ENCODE measurements around the gene THADA.

THADA gene

GRCh38 chr2:43276266-43276941 is 319.4 kb downstream of the THADA start:
- TF ChIP-seq, protein P1, sequence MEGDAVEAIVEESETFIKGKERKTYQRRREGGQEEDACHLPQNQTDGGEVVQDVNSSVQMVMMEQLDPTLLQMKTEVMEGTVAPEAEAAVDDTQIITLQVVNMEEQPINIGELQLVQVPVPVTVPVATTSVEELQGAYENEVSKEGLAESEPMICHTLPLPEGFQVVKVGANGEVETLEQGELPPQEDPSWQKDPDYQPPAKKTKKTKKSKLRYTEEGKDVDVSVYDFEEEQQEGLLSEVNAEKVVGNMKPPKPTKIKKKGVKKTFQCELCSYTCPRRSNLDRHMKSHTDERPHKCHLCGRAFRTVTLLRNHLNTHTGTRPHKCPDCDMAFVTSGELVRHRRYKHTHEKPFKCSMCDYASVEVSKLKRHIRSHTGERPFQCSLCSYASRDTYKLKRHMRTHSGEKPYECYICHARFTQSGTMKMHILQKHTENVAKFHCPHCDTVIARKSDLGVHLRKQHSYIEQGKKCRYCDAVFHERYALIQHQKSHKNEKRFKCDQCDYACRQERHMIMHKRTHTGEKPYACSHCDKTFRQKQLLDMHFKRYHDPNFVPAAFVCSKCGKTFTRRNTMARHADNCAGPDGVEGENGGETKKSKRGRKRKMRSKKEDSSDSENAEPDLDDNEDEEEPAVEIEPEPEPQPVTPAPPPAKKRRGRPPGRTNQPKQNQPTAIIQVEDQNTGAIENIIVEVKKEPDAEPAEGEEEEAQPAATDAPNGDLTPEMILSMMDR (IDR thresholded peaks at IDR 0.05; ENCODE audit: control insufficient read depth, extremely low read depth, insufficient read depth): no peak
- H3K4me3 ChIP-seq (ENCODE audit: low read depth, low read length): no peak overlapping the region
- no peak for DNase-seq (ENCODE audit: low read depth)

DNA sequence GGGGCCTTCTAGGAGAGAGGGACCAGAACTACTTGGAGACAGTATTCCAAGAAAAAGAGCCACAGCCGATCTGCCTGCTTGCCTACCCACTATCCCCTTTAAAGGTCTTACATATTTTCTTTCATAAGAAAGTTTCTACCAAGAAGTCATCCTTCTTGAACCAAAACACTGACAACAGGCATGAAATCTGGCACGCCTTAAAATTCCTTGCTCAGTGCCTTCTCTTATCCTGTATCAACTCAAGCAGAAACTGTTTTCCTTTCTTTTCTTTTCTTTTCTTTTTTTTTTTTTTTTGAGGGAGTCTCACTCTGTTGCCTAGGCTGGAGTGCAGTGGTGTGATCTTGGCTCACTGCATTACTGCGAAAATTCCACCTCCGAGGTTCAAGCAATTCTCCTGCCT is 321.1 kb downstream of the THADA start:
- DNase-seq (ENCODE audit: low read depth): no peak
- TF ChIP-seq, protein P1 (IDR thresholded peaks at IDR 0.05; ENCODE audit: control insufficient read depth, extremely low read depth, insufficient read depth): no peak
- no peak overlapping the region for H3K4me3 ChIP-seq (ENCODE audit: low read depth, low read length)

DNA sequence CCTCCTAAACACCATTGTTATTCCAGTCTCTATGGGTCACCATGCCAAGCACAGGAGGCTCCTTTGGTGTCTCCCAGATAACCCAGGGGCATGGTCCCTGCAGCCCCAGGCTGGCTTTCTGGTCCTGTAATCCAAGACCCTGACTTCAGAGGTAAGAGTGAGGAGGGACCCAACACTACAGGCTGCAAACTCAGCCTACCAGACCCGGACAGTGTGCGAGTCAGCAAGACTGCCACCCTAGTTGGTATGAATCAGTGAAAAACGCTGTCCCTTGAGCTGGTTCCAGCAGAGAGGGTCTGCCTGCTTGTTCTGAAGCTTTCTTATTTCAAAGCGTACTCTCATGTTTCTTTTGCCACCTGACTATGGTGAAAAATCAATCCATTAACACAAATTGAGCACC is 321.8 kb downstream of the THADA start:
- DNase-seq (ENCODE audit: low read depth): no peak
- TF ChIP-seq, protein P1 (IDR thresholded peaks at IDR 0.05; ENCODE audit: control insufficient read depth, extremely low read depth, insufficient read depth): no peak
- H3K4me3 ChIP-seq (ENCODE audit: low read depth, low read length): no peak overlapping the region

GRCh38 chr2:43273529-43273928 is 322.3 kb downstream of the THADA start:
- H3K4me3 ChIP-seq (ENCODE audit: low read depth, low read length): no peak overlapping the region
- TF ChIP-seq, protein P1 (IDR thresholded peaks at IDR 0.05; ENCODE audit: control insufficient read depth, extremely low read depth, insufficient read depth): no peak
- DNase-seq (ENCODE audit: low read depth): no peak

GRCh38 chr2:43270930-43271615 is 324.8 kb downstream of the THADA start:
- DNase-seq (ENCODE audit: low read depth): no peak
- no peak overlapping the region for H3K4me3 ChIP-seq (ENCODE audit: low read depth, low read length)
- TF ChIP-seq, protein P1 (IDR thresholded peaks at IDR 0.05; ENCODE audit: control insufficient read depth, extremely low read depth, insufficient read depth): no peak

DNA sequence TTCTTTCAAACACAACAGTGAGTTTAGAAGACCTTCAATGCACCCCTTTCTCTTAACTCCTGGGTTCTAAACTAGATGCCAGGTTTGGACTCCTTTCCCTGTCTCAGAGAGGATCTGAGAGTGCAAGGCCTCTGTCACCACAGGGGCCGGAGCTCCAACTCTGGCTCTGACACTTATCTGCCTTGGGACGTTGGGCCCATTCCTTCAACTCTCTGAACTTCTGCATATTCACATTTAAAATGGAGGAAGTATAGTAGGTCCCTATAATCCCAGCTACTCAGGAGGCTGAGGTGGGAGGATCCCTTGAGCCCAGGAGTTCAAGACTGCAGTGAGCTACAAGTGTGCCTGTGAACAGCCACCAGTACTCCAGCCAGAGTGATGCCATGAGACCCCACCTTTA is 325.4 kb downstream of the THADA start:
- no peak for DNase-seq (ENCODE audit: low read depth)
- no peak overlapping the region for H3K4me3 ChIP-seq (ENCODE audit: low read depth, low read length)
- TF ChIP-seq, protein P1 (IDR thresholded peaks at IDR 0.05; ENCODE audit: control insufficient read depth, extremely low read depth, insufficient read depth): no peak

All from LNCaP clone FGC (cell line).